ENCODE measurements around the gene CFAP65. TPM values are rescaled to one million over a fixed set of nuclear protein-coding genes. Genes with fewer than 3 reads are reported as not detected.
A peak's percentile ranks its signal among the peaks of the same experiment; 100 is the strongest.

CFAP65 gene
- total and polyA plus RNA-seq, 10 donors, result 0.28 TPM; not detected in 9

DNA sequence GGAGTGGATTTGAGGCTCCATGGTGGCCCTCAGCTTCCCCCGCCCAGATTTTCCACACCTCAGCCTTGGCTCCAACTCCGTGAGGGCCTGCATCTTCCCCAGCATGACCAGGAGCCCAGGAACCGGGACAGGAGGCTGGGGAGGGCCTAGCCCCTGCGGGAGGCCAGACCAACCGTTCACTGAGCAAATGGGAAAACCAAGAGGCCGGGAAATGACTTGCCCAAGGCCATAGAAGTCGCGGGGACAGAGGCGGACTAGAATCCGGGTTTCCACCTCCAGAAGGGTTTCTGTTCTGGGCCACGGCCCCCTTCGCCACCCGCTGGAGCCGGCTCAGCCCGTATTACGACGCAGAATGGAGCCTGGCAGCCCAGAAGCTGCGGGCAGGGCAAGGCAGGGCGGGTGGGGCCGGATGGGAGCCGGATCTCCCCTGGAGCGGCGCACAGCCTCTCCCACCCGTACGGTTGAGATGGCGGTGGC is 40.2 kb downstream of the CFAP65 start:
- H3K27ac ChIP-seq, result no peak overlapping the region
- 4 to 15% (median 6%) methylated on average over 18 to 26 of the region's 26 CpGs for WGBS, 5 donors
- no peak for TF ChIP-seq POLR2A (IDR thresholded peaks at IDR 0.05)

DNA sequence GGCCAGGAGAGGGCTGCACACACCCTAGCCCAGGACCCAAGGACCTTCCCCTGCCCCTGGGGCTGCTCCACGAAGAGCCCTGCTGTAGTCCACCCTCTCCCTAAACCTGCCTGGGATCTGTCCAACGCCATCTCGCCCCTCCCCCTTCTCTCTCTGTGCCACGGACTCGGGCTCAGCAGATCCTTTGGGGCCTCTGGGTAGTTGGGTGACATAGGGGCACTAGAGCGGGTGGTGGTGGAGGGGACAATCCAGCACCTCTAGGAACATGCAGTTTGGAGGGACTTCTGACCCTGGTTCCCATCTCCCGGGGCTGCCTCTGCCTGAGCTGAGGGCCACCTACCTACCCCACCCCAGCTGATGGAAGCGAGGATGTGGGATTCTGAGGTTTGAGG is 40.8 kb downstream of the CFAP65 start:
- H3K36me3 ChIP-seq, result no peaks in the 10 kb centered on the region
- peaks cover 15 to 100% (median 83%) of the 10 kb centered on the region in 7 donors for H3K27me3 ChIP-seq (replicated peaks in 1 of 7)
- no peak for DNase-seq
- intact Hi-C loops (cut with DNase I; ENCODE audit: low total_unique reads), result no loop called here
- no peak overlapping the region for H3K27ac ChIP-seq
- H3K4me3 ChIP-seq, result no peak overlapping the region
- peaks cover 26 to 40% (median 35%) of the 10 kb centered on the region in 6 donors for H3K4me1 ChIP-seq
- WGBS, 5 donors, result 8 to 23% (median 18%) methylated on average over 8 of the region's 8 CpGs
- no peaks in the 10 kb centered on the region for H3K9me3 ChIP-seq
- no peak for TF ChIP-seq POLR2A (IDR thresholded peaks at IDR 0.05)
- TF ChIP-seq POLR2AphosphoS5 (IDR thresholded peaks at IDR 0.05), result no peak
- TF ChIP-seq, protein P1, sequence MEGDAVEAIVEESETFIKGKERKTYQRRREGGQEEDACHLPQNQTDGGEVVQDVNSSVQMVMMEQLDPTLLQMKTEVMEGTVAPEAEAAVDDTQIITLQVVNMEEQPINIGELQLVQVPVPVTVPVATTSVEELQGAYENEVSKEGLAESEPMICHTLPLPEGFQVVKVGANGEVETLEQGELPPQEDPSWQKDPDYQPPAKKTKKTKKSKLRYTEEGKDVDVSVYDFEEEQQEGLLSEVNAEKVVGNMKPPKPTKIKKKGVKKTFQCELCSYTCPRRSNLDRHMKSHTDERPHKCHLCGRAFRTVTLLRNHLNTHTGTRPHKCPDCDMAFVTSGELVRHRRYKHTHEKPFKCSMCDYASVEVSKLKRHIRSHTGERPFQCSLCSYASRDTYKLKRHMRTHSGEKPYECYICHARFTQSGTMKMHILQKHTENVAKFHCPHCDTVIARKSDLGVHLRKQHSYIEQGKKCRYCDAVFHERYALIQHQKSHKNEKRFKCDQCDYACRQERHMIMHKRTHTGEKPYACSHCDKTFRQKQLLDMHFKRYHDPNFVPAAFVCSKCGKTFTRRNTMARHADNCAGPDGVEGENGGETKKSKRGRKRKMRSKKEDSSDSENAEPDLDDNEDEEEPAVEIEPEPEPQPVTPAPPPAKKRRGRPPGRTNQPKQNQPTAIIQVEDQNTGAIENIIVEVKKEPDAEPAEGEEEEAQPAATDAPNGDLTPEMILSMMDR (IDR thresholded peaks at IDR 0.05 in 8 of 11, conservative IDR thresholded peaks at IDR 0.05 in 3 of 11), result no peak

More for the DNA sequence above, 40.2 kb downstream of the CFAP65 start:
- Histone ChIP-seq H3K36me3 (no peaks in the 10 kb centered on the region), H3K4me1 (peaks cover 22 to 35% (median 30%) of the 10 kb centered on the region in 6 donors), H3K9me3 (no peaks in the 10 kb centered on the region), H3K4me3 (peak overlapping the region in 5 of 8 donors; percentile 20 to 59 (median 25)), H3K27me3 (replicated peaks in 1 of 7) (peaks cover 15 to 100% (median 83%) of the 10 kb centered on the region in 7 donors)
- DNase-seq, result no peak
- intact Hi-C loops (cut with DNase I; ENCODE audit: low total_unique reads), result no loop called here

DNA sequence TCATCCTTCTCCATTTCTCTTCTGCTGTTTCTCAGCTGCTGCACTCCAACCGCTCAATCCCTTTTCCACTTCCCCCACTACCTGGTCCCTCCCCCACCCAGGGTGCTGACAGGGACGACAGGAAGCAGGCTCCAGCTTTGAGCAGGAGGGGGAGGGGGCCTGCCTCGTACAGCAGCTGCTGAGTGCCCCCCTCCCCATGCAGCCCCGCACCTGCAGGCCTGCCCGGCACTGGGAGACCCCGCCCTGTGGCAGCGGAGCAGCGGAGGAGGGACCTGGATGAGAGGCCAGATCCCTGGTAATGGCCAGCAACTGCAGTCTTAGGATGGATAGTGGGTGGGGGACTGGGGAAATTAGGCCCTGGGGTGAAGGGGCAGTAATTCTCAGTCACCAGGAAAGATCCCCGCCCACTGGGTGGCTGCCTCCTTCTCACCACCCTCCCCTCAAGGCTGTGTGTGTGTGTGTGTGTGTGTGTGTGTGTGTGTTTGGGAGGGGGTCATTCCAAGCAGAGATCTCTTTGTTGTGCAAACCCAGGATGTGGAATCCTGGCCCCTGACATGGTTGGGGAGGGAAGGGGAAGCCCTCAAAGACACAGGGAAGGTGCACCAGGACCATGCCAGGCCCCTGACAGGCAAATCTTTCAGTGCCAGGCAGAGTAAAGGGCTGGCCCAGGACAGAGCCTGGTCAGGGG is 41.3 kb downstream of the CFAP65 start:
- intact Hi-C loops (cut with DNase I; ENCODE audit: low total_unique reads), result no loop called here
- WGBS, 5 donors, result 6 to 16% (median 13%) methylated on average over 9 of the region's 9 CpGs
- DNase-seq, result no peak

DNA sequence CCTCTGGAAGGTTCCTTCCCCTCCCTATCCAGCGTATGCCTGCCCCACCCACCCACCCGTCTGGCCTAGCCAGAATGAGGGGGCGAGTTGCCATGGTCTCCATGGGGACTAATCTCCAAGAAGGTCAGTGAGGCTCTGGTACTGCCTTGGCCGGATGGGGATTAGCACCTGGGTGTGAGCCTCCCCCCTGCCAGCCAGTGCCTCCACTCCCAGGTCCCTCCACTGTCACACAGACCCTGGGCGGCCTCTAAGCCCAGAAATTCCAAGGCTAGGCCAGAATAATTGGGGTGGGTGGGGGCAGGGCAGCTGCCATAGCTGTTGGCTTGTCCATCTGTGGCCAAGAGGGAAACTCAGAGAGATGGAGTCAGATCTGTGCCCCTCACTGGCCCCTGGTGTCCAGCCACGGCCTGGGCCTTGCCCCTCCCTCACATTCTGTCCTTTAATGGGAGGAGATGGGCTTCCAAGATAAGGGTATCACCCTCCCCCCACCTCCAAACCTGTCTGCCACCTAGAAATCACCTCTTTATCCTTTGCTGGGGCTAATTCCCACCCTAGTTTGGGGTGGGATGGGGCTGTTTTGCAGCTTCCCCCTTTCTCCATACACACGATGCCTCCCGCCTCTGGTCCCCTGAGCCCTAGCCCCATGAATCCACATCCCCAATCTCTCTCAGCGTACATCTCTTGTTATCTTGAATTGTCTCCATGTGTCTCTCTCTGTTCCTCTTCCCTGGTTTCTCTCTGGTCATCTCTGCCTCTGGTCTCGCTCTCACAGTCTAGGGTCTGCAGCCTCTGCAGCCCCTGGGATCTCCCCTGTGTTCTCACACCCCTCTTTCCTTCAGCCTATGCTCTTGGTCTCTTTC is 42.1 kb downstream of the CFAP65 start:
- DNase-seq, result no peak
- peaks cover 26 to 44% (median 36%) of the 10 kb centered on the region in 6 donors for H3K4me1 ChIP-seq
- no peaks in the 10 kb centered on the region for H3K36me3 ChIP-seq
- intact Hi-C loops (cut with DNase I; ENCODE audit: low total_unique reads), result no loop called here
- 28 to 51% (median 43%) methylated on average over 5 to 10 of the region's 10 CpGs for WGBS, 5 donors
- no peaks in the 10 kb centered on the region for H3K9me3 ChIP-seq
- no peak overlapping the region for H3K27ac ChIP-seq
- no peak overlapping the region for H3K4me3 ChIP-seq
- H3K27me3 ChIP-seq (replicated peaks in 1 of 7), result peaks cover 15 to 100% (median 84%) of the 10 kb centered on the region in 7 donors
- TF ChIP-seq, protein P1 (IDR thresholded peaks at IDR 0.05 in 8 of 11, conservative IDR thresholded peaks at IDR 0.05 in 3 of 11), result no peak
- TF ChIP-seq POLR2AphosphoS5 (IDR thresholded peaks at IDR 0.05), result no peak
- no peak for TF ChIP-seq POLR2A (IDR thresholded peaks at IDR 0.05)

More for the DNA sequence above, 41.3 kb downstream of the CFAP65 start:
- TF ChIP-seq, protein P1 (IDR thresholded peaks at IDR 0.05 in 8 of 11, conservative IDR thresholded peaks at IDR 0.05 in 3 of 11), result no peak
- TF ChIP-seq POLR2A (IDR thresholded peaks at IDR 0.05), result no peak
- no peak for TF ChIP-seq POLR2AphosphoS5 (IDR thresholded peaks at IDR 0.05)
- H3K27me3 ChIP-seq (replicated peaks in 1 of 7), result peaks cover 15 to 100% (median 83%) of the 10 kb centered on the region in 7 donors
- no peaks in the 10 kb centered on the region for H3K36me3 ChIP-seq
- no peaks in the 10 kb centered on the region for H3K9me3 ChIP-seq
- H3K4me3 ChIP-seq, result no peak overlapping the region
- H3K27ac ChIP-seq, result no peak overlapping the region
- H3K4me1 ChIP-seq, result peaks cover 26 to 43% (median 36%) of the 10 kb centered on the region in 6 donors

Measured in spleen (tissue), 11 donors.